CD4-positive, CD25-positive, alpha-beta regulatory T cell (primary cell): ENCODE measurements around the gene SHE. TPM values are rescaled to one million over a fixed set of nuclear protein-coding genes. Genes with fewer than 3 reads are reported as not detected.

Experiments
- ATAC-seq, 2 donors: fragments of 150-1000 bp; cut with Tn5 transposase; one replicate each; pipeline ENCODE4 v1.10.0; 2021; ENCODE audit warnings: low read depth in 2 of 2, moderate number of reproducible peaks in 2 of 2, moderate library complexity in 1 of 2
- DNase-seq, 3 donors: peaks; one replicate each; pipeline versions ENCODE4 v3.0.0 to v3.0.0-alpha.2; 2012 to 2022; ENCODE audit warnings: mixed read lengths in 1 of 3
- H3K27ac ChIP-seq: one replicate; pipeline ENCODE4 v1.7.0; 2013; ENCODE audit warnings: mild to moderate bottlenecking, low read length; ENCODE audit not compliant: insufficient read depth, poor library complexity, severe bottlenecking
- H3K27me3 ChIP-seq: one replicate; pipeline ENCODE4 v1.7.0; 2013; ENCODE audit warnings: low read length; ENCODE audit not compliant: control insufficient read depth, insufficient read depth
- H3K36me3 ChIP-seq: one replicate; pipeline ENCODE4 v1.7.0; 2013; ENCODE audit warnings: mild to moderate bottlenecking, low read length, moderate library complexity; ENCODE audit not compliant: control insufficient read depth, insufficient read depth
- H3K4me1 ChIP-seq: 2 replicates; pipeline ENCODE4 v1.7.0; 2013; ENCODE audit warnings: mild to moderate bottlenecking, low read length; ENCODE audit not compliant: insufficient read depth, control insufficient read depth, poor library complexity, severe bottlenecking
- H3K4me3 ChIP-seq: one replicate; pipeline ENCODE4 v1.7.0; 2013; ENCODE audit warnings: low read depth, mild to moderate bottlenecking, low read length, moderate library complexity
- H3K9me3 ChIP-seq, 2 experiments: 1 replicate in 1 of 2; 2 replicates in 1 of 2; pipeline ENCODE4 v1.7.0; 2013; ENCODE audit warnings: low read length in 2 of 2, mild to moderate bottlenecking in 1 of 2, moderate library complexity in 1 of 2; ENCODE audit not compliant: control insufficient read depth in 2 of 2
- H3K27ac Mint-ChIP-seq, 3 donors: one replicate each; pipeline ENCODE4 v1.8.0; 2020 to 2022; ENCODE audit warnings: mild to moderate bottlenecking in 3 of 3, mixed read lengths in 3 of 3, moderate library complexity in 2 of 3
- H3K27me3 Mint-ChIP-seq: one replicate; pipeline ENCODE4 v1.8.0; 2022; ENCODE audit warnings: mild to moderate bottlenecking, mixed read lengths
- H3K36me3 Mint-ChIP-seq: one replicate; pipeline ENCODE4 v1.8.0; 2020; ENCODE audit warnings: mixed read lengths
- H3K4me1 Mint-ChIP-seq, 4 donors: one replicate each; pipeline ENCODE4 v1.8.0; 2020 to 2022; ENCODE audit warnings: mixed read lengths in 4 of 4, mild to moderate bottlenecking in 1 of 4
- H3K4me3 Mint-ChIP-seq, 4 donors: one replicate each; pipeline ENCODE4 v1.8.0; 2020 to 2022; ENCODE audit warnings: mild to moderate bottlenecking in 4 of 4, mixed read lengths in 4 of 4, moderate library complexity in 3 of 4
- H3K9me3 Mint-ChIP-seq, 7 donors: one replicate each; pipeline ENCODE4 v1.8.0; 2020 to 2022; ENCODE audit warnings: mixed read lengths in 7 of 7, mild to moderate bottlenecking in 3 of 7, moderate library complexity in 2 of 7
- polyA plus RNA-seq, 4 donors: library from polyadenylated mRNA; unstranded; fragments of 300-500 nt; fragmentation: Illumina TruSeq; gene quantifications; one replicate each; pipeline ENCODE4 v1.2.3, GENCODE V29; 2021
- total RNA-seq: library from RNA; stranded (reverse); gene quantifications from one replicate; pipeline ENCODE4 v1.2.3, GENCODE V29; 2022

SHE gene
- total and polyA plus RNA-seq, 5 donors from 2014 or later: not detected

DNA sequence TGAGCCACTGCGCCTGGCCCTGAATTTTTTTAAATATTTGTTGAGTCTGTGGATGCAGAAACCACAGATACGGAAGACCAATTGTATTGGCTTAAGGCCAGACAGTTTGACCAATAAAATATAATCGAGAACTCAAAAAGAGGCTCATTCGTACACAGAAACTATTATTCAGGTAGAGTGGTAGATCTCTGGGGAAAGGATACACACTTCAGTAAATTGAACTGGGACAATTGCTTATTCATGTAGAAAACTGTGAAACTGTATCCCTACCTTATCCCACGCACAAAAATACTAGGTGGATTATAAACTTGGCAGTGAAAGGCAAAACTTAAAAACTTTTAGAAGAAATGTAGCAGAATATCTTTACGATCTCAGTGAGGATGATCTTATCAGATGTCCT is 25.0 kb upstream of the SHE start:
- Histone ChIP-seq H3K27ac (no peak overlapping the region), H3K4me3 (no peak overlapping the region), H3K27me3 (peaks cover 5% of the 10 kb centered on the region), H3K9me3 (no peaks in the 10 kb centered on the region), H3K4me1 (no peaks in the 10 kb centered on the region), H3K36me3 (no peaks in the 10 kb centered on the region)
- ATAC-seq (no peak), DNase-seq (no peak)
- Mint-ChIP-seq H3K9me3 (no peaks in the 10 kb centered on the region), H3K4me1 (no peaks in the 10 kb centered on the region), H3K27ac (no peak overlapping the region), H3K27me3 (peaks cover 31% of the 10 kb centered on the region), H3K4me3 (no peak overlapping the region), H3K36me3 (no peaks in the 10 kb centered on the region)

GRCh38 chr1:154524881-154525280 is 22.7 kb upstream of the SHE start:
- no peak for ATAC-seq
- Mint-ChIP-seq H3K4me1 (no peaks in the 10 kb centered on the region), H3K27me3 (peaks cover 31% of the 10 kb centered on the region), H3K36me3 (no peaks in the 10 kb centered on the region), H3K4me3 (no peak overlapping the region), H3K9me3 (no peaks in the 10 kb centered on the region), H3K27ac (no peak overlapping the region)
- H3K27me3 ChIP-seq: peaks cover 6% of the 10 kb centered on the region
- no peaks in the 10 kb centered on the region for H3K36me3 ChIP-seq
- H3K4me3 ChIP-seq: no peak overlapping the region
- no peaks in the 10 kb centered on the region for H3K9me3 ChIP-seq
- DNase-seq: no peak
- no peak overlapping the region for H3K27ac ChIP-seq
- no peaks in the 10 kb centered on the region for H3K4me1 ChIP-seq

- H3K4me3 Mint-ChIP-seq: no peak overlapping the region
- no peak overlapping the region for H3K27ac Mint-ChIP-seq
- H3K4me3 ChIP-seq: no peak overlapping the region
- H3K4me1 Mint-ChIP-seq: no peaks in the 10 kb centered on the region
- DNase-seq: no peak
- H3K27me3 ChIP-seq: peaks cover 6% of the 10 kb centered on the region
- peaks cover 30% of the 10 kb centered on the region for H3K27me3 Mint-ChIP-seq
- H3K36me3 Mint-ChIP-seq: peaks cover 2% of the 10 kb centered on the region
- no peaks in the 10 kb centered on the region for H3K9me3 ChIP-seq
- no peak overlapping the region for H3K27ac ChIP-seq
- no peaks in the 10 kb centered on the region for H3K9me3 Mint-ChIP-seq
- H3K4me1 ChIP-seq: no peaks in the 10 kb centered on the region
- no peaks in the 10 kb centered on the region for H3K36me3 ChIP-seq
- ATAC-seq: no peak
Measured at GRCh38 chr1:154521695-154522094, 19.5 kb upstream of the SHE start.

- Histone ChIP-seq H3K4me3 (no peak overlapping the region), H3K27ac (no peak overlapping the region), H3K9me3 (no peaks in the 10 kb centered on the region), H3K36me3 (no peaks in the 10 kb centered on the region), H3K4me1 (no peaks in the 10 kb centered on the region), H3K27me3 (peaks cover 6% of the 10 kb centered on the region)
- no peak for ATAC-seq
- H3K36me3 Mint-ChIP-seq: peaks cover 8% of the 10 kb centered on the region
- no peaks in the 10 kb centered on the region for H3K4me1 Mint-ChIP-seq
- peaks cover 0 to 3% (median 0%) of the 10 kb centered on the region in 7 donors for H3K9me3 Mint-ChIP-seq
- H3K4me3 Mint-ChIP-seq: no peak overlapping the region
- no peak overlapping the region for H3K27ac Mint-ChIP-seq
- no peak for DNase-seq
- peaks cover 43% of the 10 kb centered on the region for H3K27me3 Mint-ChIP-seq
Measured at GRCh38 chr1:154520333-154520732, 18.1 kb upstream of the SHE start.

DNA sequence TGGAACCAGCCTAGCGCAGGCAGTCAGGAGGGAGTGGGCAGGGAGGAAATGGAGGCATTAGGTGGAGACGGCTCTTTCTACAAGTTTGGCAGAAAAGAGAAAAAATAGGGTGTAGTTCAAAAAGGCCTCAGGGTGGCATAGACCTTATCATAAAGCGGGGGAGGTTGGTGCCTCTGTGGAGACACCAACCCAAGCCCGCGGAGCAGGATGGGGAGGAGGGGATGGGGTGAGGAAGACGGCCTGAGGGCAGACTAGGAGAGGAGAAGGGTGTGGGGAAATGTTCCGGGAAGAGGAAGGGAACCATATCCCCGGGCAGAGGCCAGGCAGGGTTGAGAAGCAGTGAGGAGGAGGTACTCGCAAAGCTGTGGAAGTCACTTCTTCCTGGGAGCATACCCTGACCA is 17.4 kb upstream of the SHE start:
- Histone ChIP-seq H3K9me3 (no peaks in the 10 kb centered on the region), H3K36me3 (no peaks in the 10 kb centered on the region), H3K4me3 (no peak overlapping the region), H3K4me1 (no peaks in the 10 kb centered on the region), H3K27ac (no peak overlapping the region), H3K27me3 (peaks cover 6% of the 10 kb centered on the region)
- ATAC-seq (no peak), DNase-seq (no peak)
- no peaks in the 10 kb centered on the region for H3K4me1 Mint-ChIP-seq
- H3K9me3 Mint-ChIP-seq: peaks cover 0 to 3% (median 0%) of the 10 kb centered on the region in 7 donors
- H3K4me3 Mint-ChIP-seq: no peak overlapping the region
- H3K27ac Mint-ChIP-seq: no peak overlapping the region
- peaks cover 8% of the 10 kb centered on the region for H3K36me3 Mint-ChIP-seq
- H3K27me3 Mint-ChIP-seq: peaks cover 43% of the 10 kb centered on the region

DNA sequence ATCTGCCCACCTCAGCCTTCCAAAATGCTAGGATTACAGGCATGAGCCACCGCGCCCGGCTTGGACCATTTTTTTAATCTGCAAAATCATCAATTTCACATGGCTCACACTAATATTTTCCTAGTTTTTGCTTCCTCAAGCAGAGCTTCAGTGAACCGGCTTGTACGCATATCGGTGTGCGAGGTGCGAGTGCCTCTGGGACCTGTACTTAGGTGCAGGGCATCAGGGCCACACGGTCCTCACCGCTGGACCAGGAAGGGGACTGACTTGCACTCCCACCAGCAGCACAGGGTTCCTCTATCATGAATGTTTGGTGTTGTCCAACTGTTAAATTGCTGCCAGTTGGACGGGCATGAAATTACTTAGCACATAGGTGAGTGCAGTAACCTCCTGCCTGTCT is 15.4 kb upstream of the SHE start:
- H3K27ac ChIP-seq: no peak overlapping the region
- no peaks in the 10 kb centered on the region for H3K36me3 ChIP-seq
- Mint-ChIP-seq H3K36me3 (peaks cover 8% of the 10 kb centered on the region), H3K27me3 (peaks cover 40% of the 10 kb centered on the region), H3K9me3 (peaks cover 0 to 3% (median 0%) of the 10 kb centered on the region in 7 donors), H3K27ac (no peak overlapping the region), H3K4me3 (no peak overlapping the region), H3K4me1 (no peaks in the 10 kb centered on the region)
- H3K9me3 ChIP-seq: no peaks in the 10 kb centered on the region
- H3K27me3 ChIP-seq: peaks cover 8% of the 10 kb centered on the region
- H3K4me1 ChIP-seq: no peaks in the 10 kb centered on the region
- no peak for DNase-seq
- no peak for ATAC-seq
- no peak overlapping the region for H3K4me3 ChIP-seq

DNA sequence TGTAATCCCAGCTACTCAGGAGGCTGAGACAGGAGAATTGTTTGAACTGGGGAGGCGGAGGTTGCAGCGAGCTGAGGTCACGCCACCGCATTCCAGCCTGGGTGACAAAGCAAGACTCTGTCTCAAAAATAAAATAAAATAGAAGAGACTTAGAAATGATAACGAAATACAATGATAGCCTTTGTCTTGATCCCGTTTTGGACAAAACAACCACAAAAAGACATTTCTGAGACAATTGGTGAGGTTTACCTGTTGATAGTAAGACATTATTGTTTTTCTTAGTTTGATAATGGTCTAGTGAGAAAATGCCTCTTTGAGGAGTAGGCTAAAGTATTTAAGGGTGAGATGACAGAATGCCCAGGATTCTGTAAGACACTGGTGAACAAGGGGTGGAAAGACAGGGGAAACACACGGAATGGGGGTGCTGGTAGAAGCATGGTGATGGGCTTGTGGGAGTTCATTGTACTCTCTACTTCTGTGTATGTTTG is 11.9 kb upstream of the SHE start:
- H3K4me1 Mint-ChIP-seq: no peaks in the 10 kb centered on the region
- H3K27me3 ChIP-seq: peaks cover 5% of the 10 kb centered on the region
- DNase-seq: no peak
- H3K36me3 Mint-ChIP-seq: peaks cover 8% of the 10 kb centered on the region
- H3K4me1 ChIP-seq: no peaks in the 10 kb centered on the region
- peaks cover 49% of the 10 kb centered on the region for H3K27me3 Mint-ChIP-seq
- H3K9me3 Mint-ChIP-seq: peaks cover 0 to 3% (median 0%) of the 10 kb centered on the region in 7 donors
- no peaks in the 10 kb centered on the region for H3K36me3 ChIP-seq
- H3K27ac ChIP-seq: no peak overlapping the region
- ATAC-seq: no peak
- no peak overlapping the region for H3K4me3 ChIP-seq
- H3K9me3 ChIP-seq: no peaks in the 10 kb centered on the region
- no peak overlapping the region for H3K27ac Mint-ChIP-seq
- no peak overlapping the region for H3K4me3 Mint-ChIP-seq

DNA sequence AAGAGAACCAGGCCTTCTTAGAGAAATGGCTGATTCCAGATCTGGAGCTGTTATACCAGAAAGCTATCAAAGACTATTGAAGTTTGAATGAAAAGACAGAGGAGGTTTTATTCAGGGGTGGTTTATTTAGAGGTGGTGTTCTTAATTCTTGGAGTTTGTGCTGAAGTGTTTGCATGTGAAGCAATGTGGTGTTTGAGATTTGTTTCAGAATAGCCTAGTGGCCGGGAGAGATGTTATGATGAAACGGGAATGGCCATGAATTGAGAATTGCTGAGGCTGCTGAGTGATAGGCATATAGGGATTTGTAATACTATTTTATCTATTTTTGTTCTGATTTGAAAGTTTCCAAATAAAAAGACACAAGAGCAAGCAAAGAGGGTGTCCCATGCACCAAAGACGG is 10.5 kb upstream of the SHE start:
- DNase-seq: no peak
- peaks cover 0 to 5% (median 0%) of the 10 kb centered on the region in 7 donors for H3K9me3 Mint-ChIP-seq
- H3K27me3 Mint-ChIP-seq: peaks cover 61% of the 10 kb centered on the region
- H3K27ac Mint-ChIP-seq: no peak overlapping the region
- Histone ChIP-seq H3K27me3 (peaks cover 15% of the 10 kb centered on the region), H3K36me3 (no peaks in the 10 kb centered on the region), H3K27ac (no peak overlapping the region), H3K4me1 (no peaks in the 10 kb centered on the region), H3K9me3 (no peaks in the 10 kb centered on the region), H3K4me3 (no peak overlapping the region)
- H3K4me3 Mint-ChIP-seq: no peak overlapping the region
- ATAC-seq: no peak
- peaks cover 8% of the 10 kb centered on the region for H3K36me3 Mint-ChIP-seq
- H3K4me1 Mint-ChIP-seq: no peaks in the 10 kb centered on the region
